HEK293 (cell line): ENCODE results near the gene ADAMTS4.

ENCODE experiments used
- CTCF ChIA-PET: fragments of 350-600 bp; formaldehyde crosslinking; extraction: SDS; loops from one replicate; lab custom pipeline; 2021; ENCODE audit warnings: antibody characterized with exemption; lab: Yijun Ruan, JAX
- POLR2A ChIA-PET: fragments of 300-600 bp; formaldehyde crosslinking; extraction: SDS; loops from one replicate; lab custom pipeline; 2020; ENCODE audit warnings: antibody characterized with exemption, inconsistent platforms; lab: Yijun Ruan, JAX
- H3K27ac ChIP-seq: fragments of 200-500 bp; sonication (Bioruptor generic); 2 replicates; pipeline ENCODE4 v1.5.1; 2014; ENCODE audit warnings: low read depth, low read length, control low read depth, inconsistent platforms; ENCODE audit errors: extremely low read depth
- H3K36me3 ChIP-seq, 2 experiments: fragments of 200-500 bp in 1 of 2; sonication (Bioruptor generic) in 1 of 2; 1 replicate in 1 of 2; 2 replicates in 1 of 2; pipeline ENCODE4 v1.5.1; 2014 to 2017; ENCODE audit warnings: inconsistent platforms in 2 of 2, low read length in 2 of 2; ENCODE audit not compliant: control insufficient read depth in 2 of 2, insufficient read depth in 1 of 2
- H3K4me1 ChIP-seq: fragments of 200-500 bp; sonication (Bioruptor generic); 2 replicates; pipeline ENCODE4 v1.5.1; 2014; ENCODE audit warnings: mild to moderate bottlenecking, low read length, inconsistent platforms; ENCODE audit not compliant: control insufficient read depth, insufficient read depth
- H3K4me3 ChIP-seq: 2 replicates; pipeline ENCODE4 v1.5.1; 2011; ENCODE audit warnings: low read depth, mild to moderate bottlenecking, control low read depth, low read length, moderate library complexity
- H3K9me3 ChIP-seq: fragments of 200-500 bp; sonication (Bioruptor generic); 2 replicates; pipeline ENCODE4 v1.5.1; 2014; ENCODE audit warnings: low read depth, low read length, inconsistent platforms; ENCODE audit not compliant: control insufficient read depth, insufficient read depth
- FEZF1 ChIP-seq: fragments of 450-650 bp; formaldehyde crosslinking; IDR thresholded peaks from 2 replicates; pipeline ENCODE4 v1.5.1; 2016; ENCODE audit warnings: missing biosample characterization, missing genetic modification characterization
- GLIS2 ChIP-seq: fragments of 450-650 bp; formaldehyde crosslinking; IDR thresholded peaks from 2 replicates; pipeline ENCODE4 v1.5.1; 2016; ENCODE audit warnings: missing biosample characterization, missing genetic modification characterization
- WT1 ChIP-seq: fragments of 450-650 bp; formaldehyde crosslinking; IDR thresholded peaks from 2 replicates; pipeline ENCODE4 v1.5.1; 2016; ENCODE audit warnings: missing biosample characterization, missing genetic modification characterization
- ZBTB8A ChIP-seq: fragments of 450-650 bp; formaldehyde crosslinking; IDR thresholded peaks from 2 replicates; pipeline ENCODE4 v1.5.1; 2016; ENCODE audit warnings: missing biosample characterization, missing genetic modification characterization
- ZFHX2 ChIP-seq: fragments of 450-650 bp; formaldehyde crosslinking; conservative IDR thresholded peaks from 2 replicates; pipeline ENCODE4 v1.5.1; 2016; ENCODE audit warnings: missing biosample characterization, missing genetic modification characterization
- ZNF112 ChIP-seq: fragments of 450-650 bp; formaldehyde crosslinking; IDR thresholded peaks from 2 replicates; pipeline ENCODE4 v1.5.0; 2017; ENCODE audit warnings: missing biosample characterization, missing genetic modification characterization
- ZNF211 ChIP-seq: fragments of 450-650 bp; formaldehyde crosslinking; IDR thresholded peaks from 2 replicates; pipeline ENCODE4 v1.5.1; 2016; ENCODE audit warnings: low read depth, missing biosample characterization, missing genetic modification characterization
- ZNF404 ChIP-seq: fragments of 450-650 bp; formaldehyde crosslinking; IDR thresholded peaks from 2 replicates; pipeline ENCODE4 v1.5.1; 2017; ENCODE audit warnings: missing biosample characterization, missing genetic modification characterization
- ZNF544 ChIP-seq: fragments of 450-650 bp; formaldehyde crosslinking; IDR thresholded peaks from 2 replicates; pipeline ENCODE4 v1.5.0; 2017; ENCODE audit warnings: missing biosample characterization, missing genetic modification characterization
- ZNF555 ChIP-seq: fragments of 450-650 bp; formaldehyde crosslinking; conservative IDR thresholded peaks from 2 replicates; pipeline ENCODE4 v1.5.1; 2017; ENCODE audit warnings: missing biosample characterization, mild to moderate bottlenecking, missing genetic modification characterization, inconsistent platforms
- ZNF561 ChIP-seq: fragments of 450-650 bp; IDR thresholded peaks from 2 replicates; pipeline ENCODE4 v1.5.1; 2018; ENCODE audit warnings: missing biosample characterization, missing genetic modification characterization, borderline replicate concordance
- ZNF664 ChIP-seq: fragments of 450-650 bp; formaldehyde crosslinking; IDR thresholded peaks from 2 replicates; pipeline ENCODE4 v1.5.1; 2016; ENCODE audit warnings: missing biosample characterization, missing genetic modification characterization
- TF ChIP-seq, protein P1 (sequence below): fragments of 450-650 bp; formaldehyde crosslinking; IDR thresholded peaks from 2 replicates; pipeline ENCODE4 v1.5.1; 2016; ENCODE audit warnings: missing biosample characterization, missing genetic modification characterization, low read depth
- TF ChIP-seq, protein P2 (sequence below): fragments of 450-650 bp; formaldehyde crosslinking; conservative IDR thresholded peaks from 2 replicates; pipeline ENCODE4 v1.5.1; 2016; ENCODE audit warnings: low read depth, missing biosample characterization, missing genetic modification characterization
- TF ChIP-seq, protein P3 (sequence below): IDR thresholded peaks from 2 replicates; pipeline ENCODE4 v1.6.1; 2011; ENCODE audit warnings: mild to moderate bottlenecking, low read depth, low read length, borderline replicate concordance

The ADAMTS4 gene

DNA sequence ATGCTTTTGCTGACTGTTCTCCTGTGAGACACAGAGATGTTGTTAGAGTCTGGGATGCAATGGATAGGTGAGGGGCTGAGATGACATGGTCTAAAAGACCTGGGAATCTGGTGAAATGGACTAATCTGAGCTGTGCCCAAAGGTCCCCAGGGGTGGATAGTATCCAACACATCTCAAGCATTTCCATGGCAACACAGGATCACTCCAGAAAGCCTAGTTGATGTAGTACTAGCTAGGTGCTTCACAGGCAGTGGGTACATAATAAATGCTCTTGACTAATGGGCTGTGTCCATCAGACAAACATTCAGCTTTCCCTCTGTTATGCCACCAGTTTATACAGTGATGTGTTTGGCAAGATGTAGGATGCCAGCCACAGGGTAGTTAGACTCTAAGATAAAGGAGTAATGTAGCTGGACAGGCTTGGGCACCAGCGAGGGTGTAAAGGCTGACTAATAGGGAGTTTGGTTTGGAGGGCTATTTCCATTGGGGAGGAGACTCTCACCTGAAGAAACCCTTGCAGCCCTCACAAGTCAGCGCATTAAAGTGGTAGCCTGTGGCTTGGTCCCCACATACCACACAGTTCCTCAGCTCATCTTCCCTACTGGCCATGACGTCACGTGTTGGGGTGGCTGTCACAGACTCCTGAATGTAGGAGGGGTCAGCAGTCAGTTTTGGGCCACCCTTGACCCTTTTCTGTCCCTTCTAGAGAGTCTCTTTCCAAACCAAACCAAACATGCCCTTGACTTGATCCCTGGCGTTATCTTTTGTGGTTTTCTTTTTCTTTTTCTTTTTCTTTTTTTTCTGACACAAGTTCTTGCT is 37.3 kb upstream of the ADAMTS4 start:
- TF ChIP-seq ZNF664 (tag by site-specific recombination) (0 out of 2 replicates have a peak, but pooled peaks have one; percentile 7), ZNF211 (tag by site-specific recombination) (no peak)
- Histone ChIP-seq H3K4me1 (no peaks in the 10 kb centered on the region), H3K27ac (no peak overlapping the region), H3K9me3 (no peaks in the 10 kb centered on the region), H3K36me3 (no peaks in the 10 kb centered on the region), H3K4me3 (no peak overlapping the region)
- CTCF ChIA-PET = interaction anchor here (0.6 to 1.9 kb wide), 6 partner anchors 9 to 458 kb away, joined by 3 to 10 read pairs (median 4); partner anchors contain the start of gene TOMM40L
- POLR2A ChIA-PET = interaction anchor here (0.6 to 1.5 kb wide), 2 partner anchors 10 to 46 kb away, joined by 3 to 8 read pairs; partner anchors contain the start of gene TOMM40L

DNA sequence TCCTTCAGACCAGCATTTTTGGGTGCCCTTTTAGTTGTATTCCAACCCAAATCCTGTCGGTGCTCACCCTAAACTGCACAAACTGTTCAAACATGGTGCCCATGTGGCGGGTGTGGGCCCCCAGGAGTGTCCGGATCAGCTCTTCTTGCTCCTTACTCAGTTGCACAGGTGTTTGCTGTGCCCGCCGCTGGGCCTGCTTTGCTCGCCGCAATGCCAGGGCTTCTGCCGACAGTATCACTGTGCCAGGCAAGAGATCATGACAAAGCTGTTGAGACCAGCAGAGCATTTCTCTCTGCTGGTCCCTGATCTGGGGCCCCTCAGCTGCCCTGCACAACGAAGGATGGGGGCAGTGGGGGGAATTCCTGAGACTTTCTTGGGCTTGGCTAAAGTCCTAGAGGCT is 34.2 kb upstream of the ADAMTS4 start:
- TF ChIP-seq FEZF1 (tag by site-specific recombination) (no peak), ZNF404 (no peak), ZFHX2 (no peak), ZNF544 (no peak), ZBTB8A (no peak)
- CTCF ChIA-PET = interaction anchor here (0.6 to 1.5 kb wide), 4 partner anchors 58 to 802 kb away, joined by 3 to 7 read pairs (median 5); no protein-coding TSS in a partner anchor
- Histone ChIP-seq H3K4me3 (no peak overlapping the region), H3K9me3 (no peaks in the 10 kb centered on the region), H3K4me1 (no peaks in the 10 kb centered on the region), H3K27ac (no peak overlapping the region), H3K36me3 (peaks cover 0 to 30% of the 10 kb centered on the region in 2 experiments; a peak in 1 of 3 replicates)
- POLR2A ChIA-PET = interaction anchor here (1.2 kb wide), 1 partner anchor 81 kb away, joined by 3 read pairs; the partner anchor contains the start of gene SDHC

DNA sequence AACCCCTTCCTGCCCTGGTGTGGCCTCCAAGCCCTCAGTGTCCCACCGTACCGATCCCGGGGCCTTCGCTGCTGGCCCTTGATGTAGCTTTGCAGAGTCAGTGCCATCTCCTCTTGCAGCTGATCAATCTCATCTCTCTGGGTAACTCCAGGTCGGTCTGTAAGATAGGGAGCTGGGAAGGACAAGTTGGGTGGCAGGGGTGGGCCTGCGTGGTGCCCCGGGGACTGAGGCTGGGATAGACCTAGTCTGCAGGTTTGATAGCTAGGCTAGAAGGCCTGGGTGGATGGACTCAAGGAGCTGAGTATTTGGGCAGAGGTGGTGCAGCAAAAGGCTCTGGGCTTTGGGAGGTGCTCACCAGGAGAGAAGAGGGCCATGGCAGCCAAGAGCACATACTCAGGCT is 31.9 kb upstream of the ADAMTS4 start:
- Histone ChIP-seq H3K9me3 (no peaks in the 10 kb centered on the region), H3K27ac (no peak overlapping the region), H3K4me1 (no peaks in the 10 kb centered on the region), H3K36me3 (peaks cover 0 to 33% of the 10 kb centered on the region in 2 experiments; a peak in 1 of 3 replicates), H3K4me3 (no peak overlapping the region)
- ChIA-PET POLR2A (interaction anchor here (1.4 kb wide), 1 partner anchor 59 kb away, joined by 3 read pairs; no protein-coding TSS in a partner anchor), CTCF (interaction anchor here (0.6 to 9.7 kb wide), 9 partner anchors 9 to 152 kb away, joined by 3 to 146 read pairs (median 6); partner anchors contain the start of gene NR1I3)
- TF ChIP-seq WT1 (tag by site-specific recombination) (no peak), ZNF555 (tag by site-specific recombination) (no peak), ZNF112 (no peak), ZFHX2 (no peak), ZNF561 (no peak), GLIS2 (tag by site-specific recombination) (no peak)
- TF ChIP-seq, protein P1, sequence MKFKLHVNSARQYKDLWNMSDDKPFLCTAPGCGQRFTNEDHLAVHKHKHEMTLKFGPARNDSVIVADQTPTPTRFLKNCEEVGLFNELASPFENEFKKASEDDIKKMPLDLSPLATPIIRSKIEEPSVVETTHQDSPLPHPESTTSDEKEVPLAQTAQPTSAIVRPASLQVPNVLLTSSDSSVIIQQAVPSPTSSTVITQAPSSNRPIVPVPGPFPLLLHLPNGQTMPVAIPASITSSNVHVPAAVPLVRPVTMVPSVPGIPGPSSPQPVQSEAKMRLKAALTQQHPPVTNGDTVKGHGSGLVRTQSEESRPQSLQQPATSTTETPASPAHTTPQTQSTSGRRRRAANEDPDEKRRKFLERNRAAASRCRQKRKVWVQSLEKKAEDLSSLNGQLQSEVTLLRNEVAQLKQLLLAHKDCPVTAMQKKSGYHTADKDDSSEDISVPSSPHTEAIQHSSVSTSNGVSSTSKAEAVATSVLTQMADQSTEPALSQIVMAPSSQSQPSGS (tag by site-specific recombination) = no peak
- TF ChIP-seq, protein P2, sequence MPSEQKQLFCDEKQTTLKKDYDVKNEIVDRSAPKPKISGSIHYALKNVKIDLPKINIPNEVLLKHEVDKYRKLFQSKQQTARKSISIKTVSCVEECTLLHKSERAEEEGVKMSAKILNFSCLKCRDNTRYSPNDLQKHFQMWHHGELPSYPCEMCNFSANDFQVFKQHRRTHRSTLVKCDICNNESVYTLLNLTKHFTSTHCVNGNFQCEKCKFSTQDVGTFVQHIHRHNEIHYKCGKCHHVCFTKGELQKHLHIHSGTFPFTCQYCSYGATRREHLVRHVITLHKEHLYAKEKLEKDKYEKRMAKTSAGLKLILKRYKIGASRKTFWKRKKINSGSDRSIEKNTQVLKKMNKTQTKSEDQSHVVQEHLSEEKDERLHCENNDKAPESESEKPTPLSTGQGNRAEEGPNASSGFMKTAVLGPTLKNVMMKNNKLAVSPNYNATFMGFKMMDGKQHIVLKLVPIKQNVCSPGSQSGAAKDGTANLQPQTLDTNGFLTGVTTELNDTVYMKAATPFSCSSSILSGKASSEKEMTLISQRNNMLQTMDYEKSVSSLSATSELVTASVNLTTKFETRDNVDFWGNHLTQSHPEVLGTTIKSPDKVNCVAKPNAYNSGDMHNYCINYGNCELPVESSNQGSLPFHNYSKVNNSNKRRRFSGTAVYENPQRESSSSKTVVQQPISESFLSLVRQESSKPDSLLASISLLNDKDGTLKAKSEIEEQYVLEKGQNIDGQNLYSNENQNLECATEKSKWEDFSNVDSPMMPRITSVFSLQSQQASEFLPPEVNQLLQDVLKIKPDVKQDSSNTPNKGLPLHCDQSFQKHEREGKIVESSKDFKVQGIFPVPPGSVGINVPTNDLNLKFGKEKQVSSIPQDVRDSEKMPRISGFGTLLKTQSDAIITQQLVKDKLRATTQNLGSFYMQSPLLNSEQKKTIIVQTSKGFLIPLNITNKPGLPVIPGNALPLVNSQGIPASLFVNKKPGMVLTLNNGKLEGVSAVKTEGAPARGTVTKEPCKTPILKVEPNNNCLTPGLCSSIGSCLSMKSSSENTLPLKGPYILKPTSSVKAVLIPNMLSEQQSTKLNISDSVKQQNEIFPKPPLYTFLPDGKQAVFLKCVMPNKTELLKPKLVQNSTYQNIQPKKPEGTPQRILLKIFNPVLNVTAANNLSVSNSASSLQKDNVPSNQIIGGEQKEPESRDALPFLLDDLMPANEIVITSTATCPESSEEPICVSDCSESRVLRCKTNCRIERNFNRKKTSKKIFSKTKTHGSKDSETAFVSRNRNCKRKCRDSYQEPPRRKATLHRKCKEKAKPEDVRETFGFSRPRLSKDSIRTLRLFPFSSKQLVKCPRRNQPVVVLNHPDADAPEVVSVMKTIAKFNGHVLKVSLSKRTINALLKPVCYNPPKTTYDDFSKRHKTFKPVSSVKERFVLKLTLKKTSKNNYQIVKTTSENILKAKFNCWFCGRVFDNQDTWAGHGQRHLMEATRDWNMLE (tag by site-specific recombination) = no peak
- TF ChIP-seq, protein P3, sequence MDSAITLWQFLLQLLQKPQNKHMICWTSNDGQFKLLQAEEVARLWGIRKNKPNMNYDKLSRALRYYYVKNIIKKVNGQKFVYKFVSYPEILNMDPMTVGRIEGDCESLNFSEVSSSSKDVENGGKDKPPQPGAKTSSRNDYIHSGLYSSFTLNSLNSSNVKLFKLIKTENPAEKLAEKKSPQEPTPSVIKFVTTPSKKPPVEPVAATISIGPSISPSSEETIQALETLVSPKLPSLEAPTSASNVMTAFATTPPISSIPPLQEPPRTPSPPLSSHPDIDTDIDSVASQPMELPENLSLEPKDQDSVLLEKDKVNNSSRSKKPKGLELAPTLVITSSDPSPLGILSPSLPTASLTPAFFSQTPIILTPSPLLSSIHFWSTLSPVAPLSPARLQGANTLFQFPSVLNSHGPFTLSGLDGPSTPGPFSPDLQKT = no peak
